Pancreas (tissue), 10 donors: ENCODE data around the gene MMAA. TPM values are rescaled to one million over a fixed set of nuclear protein-coding genes. Genes with fewer than 3 reads are reported as not detected.

Experiments used
- ATAC-seq, 4 donors: fragments of 200-7000 bp; cut with Tn5 transposase; one replicate each; pipeline versions ENCODE4 v1.8.0 to v1.9.1; 2020; ENCODE audit warnings: mild to moderate bottlenecking in 4 of 4, moderate library complexity in 4 of 4
- DNase-seq, 6 donors: peaks; one replicate each; pipeline ENCODE4 v3.0.0-alpha.2; 2020
- FAIRE-seq: peaks from 2 replicates; lab custom pipeline; 2012; peaks lifted over from hg19 to GRCh38; lab: Jason Lieb, UNC
- H3K27ac ChIP-seq, 4 donors: fragments of 200-600 bp; sonication (generic); 1 replicate in 3 of 4; 2 replicates in 1 of 4; pipeline versions ENCODE4 v1.5.0 to v1.8.0; 2020
- H3K27me3 ChIP-seq, 4 donors: fragments of 200-600 bp; one replicate each; pipeline ENCODE4 v1.8.0; 2021
- H3K36me3 ChIP-seq, 3 donors: fragments of 200-600 bp; sonication (generic) in 1 of 3; one replicate each; pipeline versions ENCODE4 v1.5.0 to v1.8.0; 2020 to 2021
- H3K4me1 ChIP-seq, 3 donors: fragments of 200-600 bp; one replicate each; pipeline ENCODE4 v1.8.0; 2021
- H3K4me3 ChIP-seq, 4 donors: fragments of 200-600 bp; sonication (generic) in 2 of 4; one replicate each; pipeline versions ENCODE4 v1.5.0 to v1.8.0; 2020 to 2021
- H3K9me3 ChIP-seq, 4 donors: fragments of 200-600 bp; one replicate each; pipeline ENCODE4 v1.8.0; 2021
- WGBS, 2 donors: extraction: QIAGEN DNeasy Blood & Tissue Kit; methylation state at CpG; one replicate each; pipeline ENCODE4 v1.1.7; 2013; 5-methylcytosine and 5-hydroxymethylcytosine counted together
- intact Hi-C, 3 donors: fragments of 100-400 bp; cut with DNase I; formaldehyde crosslinking; loops; one replicate each; pipeline versions ENCODE4 v1.11.1 to v1.14.2; 2022
- polyA plus RNA-seq, 2 donors: library from polyadenylated mRNA; stranded (reverse); fragments of 200-250 nt; gene quantifications; one replicate each; pipeline ENCODE4 v1.2.3, GENCODE V29; 2013
- total RNA-seq, 6 donors: library from RNA; stranded (reverse); fragmentation: NEBNext Ultra II Directional in 4 of 6; extraction: Animal tissue kit (Norgen Biotek cat#: 25700) in 4 of 6; gene quantifications; one replicate each; pipeline versions ENCODE4 v1.2.1 to v1.2.4, GENCODE V29; 2021 to 2023
- TF ChIP-seq, protein P1 (sequence below), 4 donors: fragments of 200-600 bp; sonication (generic) in 3 of 4; IDR thresholded peaks; one replicate each; pipeline versions ENCODE4 v1.5.0 to v1.8.0; 2021; ENCODE audit warnings: antibody characterized with exemption in 4 of 4
- donor health status: healthy with polysubstance abuse.
- donor health status: DM: no; HTN: no; CAD: no; lungs with moderate emphysema.
- donor health status: DM: no; HTN: no; CAD: no.
- donor health status: control.
- donor health status: control.
- donor health status: Bipolar disorder and iron deficiency.
- donor health status: DM: yes; HTN: yes; CAD: no.
- donor health status: DM: no; HTN: no; CAD: no.
- donor health status: DM: no; HTN: no; CAD: no.
- donor health status: DM: yes; HTN: yes; CAD: no.

Gene MMAA
- total and polyA plus RNA-seq, 8 donors = 3.0 to 9.5 (median 5.5) TPM

DNA sequence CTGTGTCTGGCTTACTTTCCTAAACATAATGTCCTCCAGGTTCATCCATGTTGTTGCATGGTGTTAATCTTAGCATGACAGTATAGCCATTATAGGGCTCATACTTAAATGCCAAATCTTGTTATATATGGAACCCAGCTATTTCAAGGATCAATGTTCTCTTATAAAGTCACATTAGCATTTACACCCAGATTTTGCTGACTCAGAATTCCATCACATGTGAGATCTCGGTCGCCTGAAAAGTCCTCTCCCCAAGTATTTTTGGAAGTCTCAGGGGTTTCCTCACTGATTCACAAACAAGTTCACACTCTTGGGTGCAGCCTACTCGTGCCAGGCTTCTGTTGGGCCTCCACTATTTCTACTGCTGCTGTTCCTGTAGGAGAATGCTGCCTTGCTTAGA is 40.9 kb downstream of the MMAA start:
- DNase-seq = no peak
- Histone ChIP-seq H3K27ac (no peak overlapping the region), H3K4me3 (no peak overlapping the region), H3K27me3 (no peaks in the 10 kb centered on the region), H3K4me1 (no peaks in the 10 kb centered on the region), H3K36me3 (no peaks in the 10 kb centered on the region), H3K9me3 (no peaks in the 10 kb centered on the region)
- 96 to 100% methylated on average over 3 of the region's 3 CpGs for WGBS, 2 donors
- no peak for FAIRE-seq
- TF ChIP-seq, protein P1, sequence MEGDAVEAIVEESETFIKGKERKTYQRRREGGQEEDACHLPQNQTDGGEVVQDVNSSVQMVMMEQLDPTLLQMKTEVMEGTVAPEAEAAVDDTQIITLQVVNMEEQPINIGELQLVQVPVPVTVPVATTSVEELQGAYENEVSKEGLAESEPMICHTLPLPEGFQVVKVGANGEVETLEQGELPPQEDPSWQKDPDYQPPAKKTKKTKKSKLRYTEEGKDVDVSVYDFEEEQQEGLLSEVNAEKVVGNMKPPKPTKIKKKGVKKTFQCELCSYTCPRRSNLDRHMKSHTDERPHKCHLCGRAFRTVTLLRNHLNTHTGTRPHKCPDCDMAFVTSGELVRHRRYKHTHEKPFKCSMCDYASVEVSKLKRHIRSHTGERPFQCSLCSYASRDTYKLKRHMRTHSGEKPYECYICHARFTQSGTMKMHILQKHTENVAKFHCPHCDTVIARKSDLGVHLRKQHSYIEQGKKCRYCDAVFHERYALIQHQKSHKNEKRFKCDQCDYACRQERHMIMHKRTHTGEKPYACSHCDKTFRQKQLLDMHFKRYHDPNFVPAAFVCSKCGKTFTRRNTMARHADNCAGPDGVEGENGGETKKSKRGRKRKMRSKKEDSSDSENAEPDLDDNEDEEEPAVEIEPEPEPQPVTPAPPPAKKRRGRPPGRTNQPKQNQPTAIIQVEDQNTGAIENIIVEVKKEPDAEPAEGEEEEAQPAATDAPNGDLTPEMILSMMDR (IDR thresholded peaks at IDR 0.05) = no peak
- intact Hi-C loops = no loop called here
- ATAC-seq = no peak

DNA sequence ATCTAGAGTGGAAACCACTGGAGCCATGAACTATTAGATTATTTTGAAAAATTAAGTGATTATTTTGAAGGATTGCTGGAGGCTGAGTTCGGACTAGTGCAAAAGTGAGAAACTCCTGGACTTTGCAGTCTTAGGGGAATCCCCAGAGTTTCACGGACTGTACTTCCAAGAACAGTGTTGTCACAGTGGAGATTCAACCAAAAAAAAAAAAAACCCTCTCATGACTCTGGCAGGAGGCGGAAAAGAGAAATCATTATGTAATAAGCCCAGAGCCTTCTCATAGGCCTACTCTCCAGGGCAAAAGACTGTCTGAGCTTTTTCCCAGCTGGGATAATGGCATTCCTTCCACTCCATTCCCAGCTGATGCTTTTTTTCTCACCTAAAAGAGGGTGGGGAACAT is 44.0 kb downstream of the MMAA start:
- 54 to 72% methylated on average over 3 of the region's 3 CpGs for WGBS, 2 donors
- TF ChIP-seq, protein P1 (IDR thresholded peaks at IDR 0.05) = no peak
- DNase-seq = no peak

DNA sequence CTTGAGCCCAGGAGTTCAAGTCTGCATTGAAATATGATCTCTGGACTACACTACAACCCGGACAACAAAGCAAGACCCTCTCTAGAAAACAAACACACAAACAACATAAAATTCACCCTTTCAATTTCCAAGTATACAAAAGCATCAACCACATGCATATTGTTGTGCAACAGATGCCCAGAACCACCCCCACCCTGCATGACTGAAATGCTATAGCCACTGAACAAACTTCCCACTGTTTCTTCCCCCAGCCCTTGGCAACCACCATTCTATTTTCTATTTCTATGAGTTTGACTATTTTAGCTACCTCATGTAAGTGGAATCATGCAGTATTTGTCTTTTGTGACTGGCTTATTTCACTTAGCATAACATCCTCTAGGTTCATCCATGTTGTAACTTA is 46.6 kb downstream of the MMAA start:
- Histone ChIP-seq H3K4me3 (no peak overlapping the region), H3K4me1 (no peaks in the 10 kb centered on the region), H3K36me3 (no peaks in the 10 kb centered on the region), H3K9me3 (no peaks in the 10 kb centered on the region), H3K27me3 (no peaks in the 10 kb centered on the region), H3K27ac (no peak overlapping the region)
- intact Hi-C loops = no loop called here
- ATAC-seq (no peak), FAIRE-seq (no peak), DNase-seq (no peak)
- 83 to 94% methylated on average over 1 of the region's 1 CpG for WGBS, 2 donors
- TF ChIP-seq, protein P1 (IDR thresholded peaks at IDR 0.05) = no peak

More for the DNA sequence above, 44.0 kb downstream of the MMAA start:
- Histone ChIP-seq H3K36me3 (no peaks in the 10 kb centered on the region), H3K27me3 (no peaks in the 10 kb centered on the region), H3K4me3 (no peak overlapping the region), H3K9me3 (no peaks in the 10 kb centered on the region), H3K4me1 (no peaks in the 10 kb centered on the region), H3K27ac (no peak overlapping the region)
- intact Hi-C loops = no loop called here
- ATAC-seq (peak; percentile 57 to 87 (median 75)), FAIRE-seq (no peak)

DNA sequence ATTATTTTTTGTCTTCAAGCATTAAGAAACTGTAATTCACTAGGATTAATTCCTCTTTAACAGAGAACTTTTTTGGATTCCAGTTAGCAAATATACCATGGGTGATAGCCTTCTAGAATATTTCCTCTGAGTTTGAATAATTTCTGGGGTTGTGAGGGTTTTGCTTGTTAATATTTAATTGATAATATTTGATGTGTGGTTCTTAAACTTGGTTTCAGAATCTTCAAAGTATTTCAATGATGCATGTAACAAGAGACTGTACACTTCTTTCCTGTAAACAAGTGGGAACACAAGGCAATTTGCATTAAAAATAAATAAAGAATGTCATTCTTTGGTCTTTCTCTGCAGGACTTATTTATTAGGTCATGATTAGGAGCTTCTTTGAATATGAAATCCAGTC is 51.2 kb downstream of the MMAA start:
- ATAC-seq (no peak), FAIRE-seq (no peak), DNase-seq (no peak)
- Histone ChIP-seq H3K4me1 (no peaks in the 10 kb centered on the region), H3K36me3 (no peaks in the 10 kb centered on the region), H3K4me3 (no peak overlapping the region), H3K27ac (no peak overlapping the region), H3K27me3 (no peaks in the 10 kb centered on the region), H3K9me3 (no peaks in the 10 kb centered on the region)
- TF ChIP-seq, protein P1 (IDR thresholded peaks at IDR 0.05) = no peak
- intact Hi-C loops = no loop called here

DNA sequence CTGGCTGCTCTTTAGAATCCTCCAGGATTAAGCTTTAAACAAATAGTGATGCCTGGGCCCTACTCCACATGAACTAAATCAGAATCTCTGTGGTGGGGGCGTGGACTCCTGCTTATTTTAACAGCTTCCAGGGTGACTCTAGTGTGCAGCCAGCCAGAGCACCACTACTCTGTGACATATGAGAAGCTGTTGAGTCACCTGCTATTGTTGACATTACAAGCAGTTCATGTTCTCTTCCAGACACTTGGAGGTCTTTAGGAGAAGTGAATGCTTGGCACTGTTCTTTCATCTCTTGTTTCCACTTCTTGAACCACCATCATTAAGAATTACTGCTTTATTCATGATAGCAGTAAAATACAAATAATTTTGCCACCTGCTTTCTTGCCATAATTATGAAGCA is 60.3 kb downstream of the MMAA start:
- TF ChIP-seq, protein P1 (IDR thresholded peaks at IDR 0.05) = no peak
- peak overlapping the region in 3 of 4 donors; percentile 14 to 71 (median 66) for H3K27ac ChIP-seq
- DNase-seq (peak in 4 of 6 donors; percentile 19 to 37 (median 28)), ATAC-seq (peak; percentile 88 to 95 (median 93)), FAIRE-seq (peak; percentile 56)
- H3K9me3 ChIP-seq = no peaks in the 10 kb centered on the region
- 50 to 55% methylated on average over 1 of the region's 1 CpG for WGBS, 2 donors
- H3K4me1 ChIP-seq = peaks cover 18 to 21% (median 20%) of the 10 kb centered on the region in 3 donors
- H3K27me3 ChIP-seq = no peaks in the 10 kb centered on the region
- intact Hi-C loops = no loop called here
- no peaks in the 10 kb centered on the region for H3K36me3 ChIP-seq
- no peak overlapping the region for H3K4me3 ChIP-seq
